HepG2 (cell line): ENCODE measurements around the gene NOL12. TPM values are rescaled to one million over a fixed set of nuclear protein-coding genes. Genes with fewer than 3 reads are reported as not detected.

Experiments
- HNRNPK ChIP-seq: fragments of 200-400 bp; formaldehyde crosslinking; IDR thresholded peaks from 2 replicates; pipeline ENCODE4 v1.6.1; 2018; ENCODE audit warnings: low read length, low read depth, moderate library complexity, mild to moderate bottlenecking; ENCODE audit not compliant: poor library complexity, severe bottlenecking
- KDM6A ChIP-seq: IDR thresholded peaks from 2 replicates; pipeline ENCODE4 v1.6.1; 2016; ENCODE audit warnings: low read depth
- MAZ ChIP-seq, 2 experiments: sonication (generic) in 1 of 2; formaldehyde crosslinking in 1 of 2; IDR thresholded peaks; 2 replicates each; pipeline versions ENCODE4 v1.5.0 to v1.6.1; 2012 to 2020; ENCODE audit warnings: low read depth in 2 of 2, mild to moderate bottlenecking in 2 of 2, borderline replicate concordance in 1 of 2, improper control_type of control experiment in 1 of 2, low read length in 1 of 2, missing genetic modification reagents in 1 of 2, moderate library complexity in 1 of 2
- POLR2AphosphoS2 ChIP-seq: IDR thresholded peaks from 2 replicates; pipeline ENCODE4 v1.6.1; 2011; ENCODE audit warnings: low read depth, low read length, improper control_type of control experiment
- PRDM4 ChIP-seq: sonication (generic); formaldehyde crosslinking; IDR thresholded peaks from 2 replicates; pipeline ENCODE4 v1.9.0; 2021; ENCODE audit warnings: missing genetic modification reagents, borderline replicate concordance
- REPIN1 ChIP-seq: sonication (generic); formaldehyde crosslinking; IDR thresholded peaks from 2 replicates; pipeline ENCODE4 v1.8.0; 2022; ENCODE audit warnings: missing genetic modification reagents, low read depth, mild to moderate bottlenecking, borderline replicate concordance
- SIX4 ChIP-seq: sonication (generic); formaldehyde crosslinking; IDR thresholded peaks from 2 replicates; pipeline ENCODE4 v1.4.0; 2020; ENCODE audit warnings: missing genetic modification reagents
- TMF1 ChIP-seq: sonication (generic); formaldehyde crosslinking; IDR thresholded peaks from 2 replicates; pipeline ENCODE4 v1.8.1; 2022; ENCODE audit warnings: low read depth, missing genetic modification reagents
- polyA plus RNA-seq, 8 experiments: library from polyadenylated mRNA; depleted of rRNA in 3 of 8; stranded (reverse) in 7 of 8; unstranded in 1 of 8; fragments of >200 nt; fragmentation: Illumina TruSeq in 4 of 8; extraction: Trizol in 4 of 8; gene quantifications; 2 replicates each; pipeline versions ENCODE4 v1.2.1 to v1.2.3, GENCODE V29; 2011 to 2016; ENCODE audit warnings: low read depth in 4 of 8, missing spikeins in 1 of 8, mixed read lengths in 1 of 8; ENCODE audit not compliant: insufficient read depth in 1 of 8
- total RNA-seq, 5 experiments: library from RNA; depleted of rRNA; stranded (reverse); fragments of >200 nt; fragmentation: Illumina TruSeq; extraction: Trizol; gene quantifications; 2 replicates each; pipeline ENCODE4 v1.2.3, GENCODE V29; 2016; ENCODE audit warnings: low read depth in 1 of 5

Gene NOL12
- total and polyA plus RNA-seq, 2 of the 13 experiments (the other 11 are each of a cell fraction or from before 2014, with no cell fraction given): 14.3 to 31.4 TPM

DNA sequence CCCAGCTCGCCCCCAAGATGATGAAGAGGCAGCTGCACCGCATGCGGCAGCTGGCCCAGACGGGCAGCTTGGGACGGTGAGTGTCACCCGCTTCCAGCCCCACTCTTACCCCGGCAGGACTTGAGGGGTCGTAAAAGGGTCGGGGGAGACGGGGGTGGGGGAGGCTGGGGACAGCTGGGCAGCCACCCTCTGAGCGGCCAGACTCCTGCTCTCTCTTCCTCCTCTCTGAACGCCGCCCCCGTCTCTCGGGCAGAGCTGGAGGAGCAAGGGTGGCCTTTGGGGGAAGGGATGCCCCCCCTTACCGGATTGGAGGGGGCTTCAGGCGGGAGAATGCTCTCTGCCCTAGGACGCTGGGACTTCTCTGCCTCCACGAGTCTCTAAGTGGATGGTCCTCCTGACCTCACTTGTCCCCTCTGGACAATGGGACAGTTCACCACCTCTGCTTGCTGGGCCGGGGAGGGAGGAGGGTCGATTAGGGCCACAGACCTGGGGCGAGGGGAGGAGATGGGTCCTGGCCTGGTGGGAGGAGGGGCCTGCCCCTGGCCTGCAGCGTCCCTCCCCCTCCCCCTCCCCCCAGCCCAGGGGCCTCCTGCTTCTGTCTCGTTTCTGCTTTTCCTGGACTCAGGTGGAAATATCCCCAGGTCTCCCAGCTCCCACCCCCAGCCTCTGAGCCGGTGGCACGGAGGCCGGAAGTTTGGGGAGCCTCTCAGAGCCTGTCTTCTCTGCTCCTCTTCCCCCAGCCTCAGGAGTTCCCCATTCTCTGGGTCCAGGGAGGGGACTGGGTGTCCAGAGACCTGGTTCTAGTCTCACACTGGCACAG is 46.2 kb upstream of the NOL12 start (continued):
- TF ChIP-seq PRDM4 (CRISPR knock-in tag) (no peak), MAZ (IDR thresholded peaks at IDR 0.05; ENCODE audit: borderline replicate concordance, low read depth, low read length) (no peak), MAZ (CRISPR knock-in tag; IDR thresholded peaks at IDR 0.05; ENCODE audit: low read depth) (0 out of 2 replicates have a peak, but pooled peaks have one; percentile 30), HNRNPK (no peak), POLR2AphosphoS2 (no peak), TMF1 (no peak), KDM6A (CRISPR knock-in tag) (no peak), REPIN1 (CRISPR knock-in tag) (no peak), SIX4 (CRISPR knock-in tag) (no peak)
